Measurements from ENCODE around the gene DLX6. TPM values are rescaled to one million over a fixed set of nuclear protein-coding genes. Genes with fewer than 3 reads are reported as not detected.
"Not testable (repeated sequence)": the region's sequence is repeated elsewhere in the genome, so short reads cannot be mapped to it uniquely, and the experiment has no call there.

DLX6 gene
- polyA plus RNA-seq, 3 donors, result not detected

DNA sequence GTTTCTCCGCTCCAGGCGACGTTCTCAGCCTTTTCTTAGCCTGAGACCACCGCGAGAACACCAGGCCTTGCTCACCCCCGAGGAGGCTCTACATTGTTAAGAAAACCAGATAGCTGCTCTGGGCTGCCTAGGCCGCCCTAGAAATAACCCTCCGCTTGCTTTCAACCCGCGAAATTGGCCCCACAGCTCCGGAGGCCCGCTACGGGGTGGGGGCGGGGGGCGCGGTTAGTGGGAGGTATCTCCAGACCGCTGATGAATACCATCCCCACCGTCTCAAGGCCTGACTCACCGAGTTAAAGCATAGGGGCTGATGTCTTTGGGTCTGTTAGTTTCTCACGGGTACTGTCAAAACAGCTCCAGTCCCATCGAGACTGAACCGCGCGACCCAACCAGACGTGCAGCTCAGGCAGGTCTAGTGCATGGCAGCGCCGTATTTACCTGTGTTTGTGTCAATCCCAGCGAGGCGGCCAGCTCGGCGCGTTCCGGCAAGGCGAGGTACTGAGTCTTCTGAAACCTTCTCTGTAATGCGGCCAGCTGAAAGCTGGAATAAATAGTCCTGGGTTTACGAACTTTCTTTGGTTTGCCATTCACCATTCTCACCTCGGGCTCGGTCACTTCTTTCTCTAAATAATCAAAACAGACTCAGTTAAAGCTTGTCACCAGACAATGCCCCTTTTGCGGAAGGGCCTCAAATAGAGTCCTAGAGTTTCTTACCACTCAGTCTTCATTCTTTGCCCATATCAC is 16.6 kb downstream of the DLX6 start:
- DNase-seq (ENCODE audit: low read depth in 3 of 3, low spot score in 2 of 3), result no peak

DNA sequence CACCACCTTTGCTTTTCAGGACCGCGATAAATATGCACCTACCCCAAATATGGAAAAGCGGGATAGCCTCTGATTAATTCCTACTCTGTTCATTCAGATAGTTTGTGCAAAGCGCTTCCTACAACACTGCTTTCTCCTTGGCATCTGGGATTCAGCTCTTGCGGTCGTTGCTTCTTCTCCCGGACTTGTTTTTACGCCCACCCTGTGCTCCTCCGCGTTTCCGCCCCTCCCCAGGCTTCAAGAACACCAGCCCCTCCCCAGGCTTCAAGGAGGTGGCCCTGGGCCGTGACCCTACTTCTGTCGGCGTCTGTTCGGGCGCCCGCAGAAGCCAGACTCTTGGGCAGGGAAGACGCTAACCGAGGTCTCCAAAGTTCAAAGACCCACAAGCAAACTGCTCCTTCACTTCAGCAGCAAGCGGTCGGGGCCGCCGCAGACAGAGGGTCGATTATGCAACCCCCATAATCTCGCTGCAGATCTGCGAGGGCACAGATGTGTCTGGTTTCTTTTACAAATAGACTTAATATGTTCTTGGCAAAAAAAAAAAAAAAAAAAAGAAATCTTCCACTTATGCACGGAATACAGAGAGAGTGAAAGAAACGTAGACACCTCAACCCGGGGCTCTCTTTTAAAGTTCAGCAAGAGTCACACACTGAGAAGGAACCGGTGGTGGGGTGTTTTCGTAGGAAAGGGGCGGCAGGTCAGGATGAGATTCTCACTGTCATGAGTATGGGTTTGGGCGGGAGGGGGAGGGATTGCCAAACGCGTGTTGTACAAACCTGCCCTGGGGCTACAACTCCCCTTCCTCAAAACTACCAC is 17.3 kb downstream of the DLX6 start:
- DNase-seq (ENCODE audit: low read depth in 3 of 3, low spot score in 2 of 3), result no peak

DNA sequence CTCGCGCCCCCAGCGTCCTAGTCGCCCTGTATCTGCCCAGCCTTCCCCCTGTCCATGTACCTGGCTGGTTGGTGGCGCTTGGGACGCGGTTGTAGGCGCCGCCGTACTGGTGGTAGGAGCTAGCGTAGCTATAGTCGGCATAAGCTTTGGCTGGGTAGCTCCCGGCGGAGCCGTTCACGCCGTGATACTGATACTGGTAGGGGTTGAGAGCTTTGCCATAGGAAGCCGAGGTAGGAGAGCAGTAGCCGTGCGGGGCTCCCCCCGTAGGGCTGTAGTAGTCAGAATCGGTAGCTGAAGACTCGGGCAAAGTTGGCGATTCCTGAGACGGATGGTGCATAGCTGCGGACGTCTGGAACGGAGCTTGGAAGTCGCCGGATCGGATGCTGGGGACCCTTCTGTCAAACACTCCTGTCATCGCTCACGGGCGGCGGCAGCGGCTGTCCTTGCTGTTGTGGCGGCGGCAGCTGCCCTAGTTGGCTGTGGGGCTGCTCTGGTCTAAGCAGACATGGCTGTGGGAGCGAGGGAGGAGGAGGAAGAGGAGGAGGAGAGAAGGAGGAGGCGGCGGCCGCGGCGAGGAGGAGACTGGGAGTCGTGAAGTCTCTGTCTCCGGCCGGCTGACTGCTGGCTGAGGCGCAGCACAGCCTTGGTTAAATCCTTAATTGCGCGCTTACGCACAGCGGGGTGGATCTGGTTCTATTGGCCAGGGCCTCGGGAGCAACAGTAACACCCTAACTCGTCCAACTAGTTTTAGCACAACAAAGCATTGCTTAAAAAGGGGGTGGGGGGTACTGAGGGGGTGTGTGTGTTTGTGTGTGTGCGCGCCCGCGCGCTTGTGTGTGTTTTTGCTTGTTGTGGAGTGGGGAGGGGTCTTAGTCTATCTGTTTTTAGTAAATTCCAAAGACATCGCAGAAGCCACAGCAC is 19.1 kb downstream of the DLX6 start, which contains the start of gene DLX5:
Gene DLX5, minus strand, starts transcription at position 623 of the 921 bp plus-strand sequence. Its CDS starts 208 bp downstream, at position 415.
- DNase-seq (ENCODE audit: low read depth in 3 of 3, low spot score in 2 of 3), result no peak

DNA sequence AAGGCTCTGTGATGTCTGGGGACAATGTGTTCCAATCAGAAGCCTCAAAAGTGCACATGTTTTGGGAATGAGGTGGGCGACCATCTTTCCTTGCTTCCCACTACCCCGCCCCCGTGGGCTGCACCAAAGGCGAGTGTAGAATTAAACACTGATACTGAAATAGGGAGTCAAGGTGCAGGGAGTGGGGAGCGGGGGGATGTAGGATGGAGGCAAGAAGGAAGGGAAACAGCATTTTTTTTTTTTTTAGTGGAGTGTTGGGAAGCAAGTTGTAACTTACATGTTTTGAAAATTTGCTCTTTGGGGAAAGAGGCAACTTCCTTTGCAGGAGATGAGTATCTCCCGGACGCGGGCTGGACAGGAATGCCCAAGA is 19.8 kb downstream of the DLX6 start:
- DNase-seq (ENCODE audit: low read depth in 3 of 3, low spot score in 2 of 3), result no peak

DNA sequence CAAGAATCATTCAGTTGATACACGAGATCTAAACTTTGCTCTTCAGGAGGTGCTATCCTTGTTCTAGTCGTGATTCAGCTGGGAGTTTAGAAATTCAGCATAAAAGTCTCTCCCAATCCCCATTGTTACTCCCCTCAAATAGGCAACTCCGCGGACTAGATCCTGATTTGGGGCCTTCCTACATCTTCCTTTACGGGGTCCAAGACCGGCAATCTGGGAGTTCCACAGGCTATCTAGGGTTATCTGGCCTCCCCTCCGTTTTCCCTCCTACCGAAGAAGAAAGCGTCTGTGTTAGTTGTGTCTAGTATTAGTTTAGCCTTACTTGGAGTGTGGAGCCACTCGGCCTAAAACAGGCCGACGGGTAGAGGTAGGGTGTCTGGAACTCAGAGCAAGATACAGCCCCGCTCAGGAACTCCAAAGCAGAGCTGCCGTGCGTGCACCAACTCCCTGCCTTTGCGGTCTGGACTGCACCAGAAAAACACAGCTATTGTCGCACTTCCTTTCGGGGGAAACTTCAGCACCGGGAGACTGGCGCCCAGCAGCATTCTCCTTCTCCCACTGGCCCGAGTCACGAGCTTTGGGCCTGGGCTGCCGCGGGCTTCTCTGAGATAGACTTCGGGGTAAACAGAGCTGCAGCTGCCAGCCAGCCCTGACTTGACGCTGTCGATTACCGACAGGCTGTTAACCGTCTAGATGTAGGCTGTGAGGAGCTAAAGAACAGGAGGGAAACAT is 20.8 kb downstream of the DLX6 start:
- DNase-seq (ENCODE audit: low read depth in 3 of 3, low spot score in 2 of 3), result no peak

DNA sequence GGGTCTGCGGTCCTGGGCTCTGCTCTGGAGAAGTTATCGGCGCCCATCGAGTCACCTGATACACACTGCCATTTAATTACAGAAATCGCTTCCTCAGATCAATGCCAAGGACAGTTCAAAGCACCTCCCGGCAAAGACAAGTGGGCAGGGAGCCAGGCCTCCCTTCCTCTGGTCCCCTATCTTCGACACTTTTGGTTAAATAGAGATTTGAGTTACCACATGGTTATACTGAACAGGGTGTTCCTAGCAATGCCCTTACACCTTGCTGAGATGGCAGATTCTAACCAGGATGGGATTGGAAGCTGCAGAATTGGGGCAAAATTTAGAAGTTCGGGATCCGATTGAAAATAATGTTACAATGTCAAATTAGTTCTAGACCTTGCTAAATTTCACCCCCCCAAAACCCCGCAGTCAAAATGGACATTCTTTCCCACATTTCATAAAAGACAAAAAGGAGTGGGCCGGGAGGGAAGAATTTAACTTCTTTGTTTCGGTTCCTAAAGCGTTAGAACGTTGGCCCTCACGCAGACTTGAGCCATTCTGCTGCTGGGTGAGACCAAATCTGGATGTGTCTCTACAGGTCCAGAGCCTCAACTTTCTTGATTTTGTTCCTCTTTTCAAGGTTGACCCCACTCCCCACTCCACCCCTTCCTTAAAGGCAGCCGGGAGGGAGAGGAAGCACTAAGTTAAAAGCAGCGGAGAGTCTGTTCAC is 21.5 kb downstream of the DLX6 start:
- DNase-seq (ENCODE audit: low read depth in 3 of 3, low spot score in 2 of 3), result no peak

DNA sequence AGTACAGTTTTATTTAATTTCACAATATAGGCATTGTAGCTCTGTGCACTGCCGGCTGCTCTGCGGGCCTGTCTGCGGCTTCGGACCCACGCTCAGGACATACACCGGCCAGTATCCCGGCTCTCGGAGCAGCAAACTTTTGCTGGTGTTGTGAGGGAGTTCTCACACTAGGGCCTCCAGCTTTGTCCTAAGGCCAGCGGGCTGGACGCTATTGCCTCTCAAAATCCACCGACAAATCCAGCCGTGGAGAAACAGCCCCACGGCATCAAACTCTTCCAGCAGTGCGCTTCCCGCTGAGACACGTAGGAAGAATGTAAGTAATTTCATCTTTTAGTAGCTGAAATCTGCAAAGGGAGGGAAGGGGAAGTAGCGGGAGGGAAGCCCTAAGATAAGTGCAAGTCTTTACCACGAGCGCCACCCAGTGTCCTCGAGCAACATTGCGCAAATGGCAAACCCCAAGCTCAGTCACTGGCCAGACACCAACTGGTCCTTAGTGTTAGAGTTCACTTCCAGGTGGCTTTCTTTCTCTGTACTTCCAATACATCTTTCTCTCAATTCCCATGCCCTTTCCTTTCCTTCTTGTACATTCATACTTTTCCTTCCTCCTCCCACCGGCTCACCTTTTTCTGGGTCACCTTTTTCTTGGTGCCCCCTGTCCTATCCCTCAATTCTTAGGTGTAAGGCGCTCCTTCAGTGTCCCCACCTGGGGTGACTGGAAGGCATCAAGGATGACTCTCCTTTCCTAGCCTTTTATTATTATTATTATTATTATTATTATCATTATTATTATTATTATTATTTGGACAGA is 22.3 kb downstream of the DLX6 start:
- DNase-seq (ENCODE audit: low read depth in 3 of 3, low spot score in 2 of 3), result peak in 2 of 3 donors; percentile 54 to 67

DNA sequence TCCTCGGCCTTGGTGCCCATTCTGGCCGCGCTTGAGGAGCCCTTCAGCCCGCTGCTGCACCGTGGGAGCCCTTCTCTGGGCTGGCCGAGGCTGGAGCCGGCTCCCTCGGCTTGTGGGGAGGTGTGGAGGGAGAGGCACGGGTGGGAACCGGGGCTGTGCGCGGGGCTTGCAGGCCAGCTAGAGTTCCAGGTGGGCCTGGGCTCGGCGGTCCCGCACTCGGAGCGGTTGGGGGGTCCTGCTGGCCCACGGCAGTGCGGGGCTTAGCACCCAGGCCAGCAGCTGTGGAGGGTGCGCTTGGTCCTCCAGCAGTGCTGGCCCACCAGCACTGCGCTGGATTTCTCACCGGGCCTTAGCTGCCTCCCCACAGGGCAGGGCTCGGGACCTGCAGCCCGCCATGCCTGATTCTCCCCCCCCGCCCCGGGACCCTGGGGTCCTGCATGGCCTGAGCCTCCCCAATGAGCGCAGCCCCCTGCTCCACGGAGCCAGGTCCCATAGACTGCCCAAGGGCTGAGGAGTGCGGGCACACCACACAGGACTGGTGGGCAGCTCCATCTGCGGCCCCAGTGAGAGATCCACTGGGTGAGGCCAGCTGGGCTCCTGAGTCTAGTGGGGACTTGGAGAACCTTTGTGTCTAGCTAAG is 29.0 kb downstream of the DLX6 start:
- not testable (repeated sequence) for DNase-seq (ENCODE audit: low read depth in 3 of 3, low spot score in 2 of 3)

DNA sequence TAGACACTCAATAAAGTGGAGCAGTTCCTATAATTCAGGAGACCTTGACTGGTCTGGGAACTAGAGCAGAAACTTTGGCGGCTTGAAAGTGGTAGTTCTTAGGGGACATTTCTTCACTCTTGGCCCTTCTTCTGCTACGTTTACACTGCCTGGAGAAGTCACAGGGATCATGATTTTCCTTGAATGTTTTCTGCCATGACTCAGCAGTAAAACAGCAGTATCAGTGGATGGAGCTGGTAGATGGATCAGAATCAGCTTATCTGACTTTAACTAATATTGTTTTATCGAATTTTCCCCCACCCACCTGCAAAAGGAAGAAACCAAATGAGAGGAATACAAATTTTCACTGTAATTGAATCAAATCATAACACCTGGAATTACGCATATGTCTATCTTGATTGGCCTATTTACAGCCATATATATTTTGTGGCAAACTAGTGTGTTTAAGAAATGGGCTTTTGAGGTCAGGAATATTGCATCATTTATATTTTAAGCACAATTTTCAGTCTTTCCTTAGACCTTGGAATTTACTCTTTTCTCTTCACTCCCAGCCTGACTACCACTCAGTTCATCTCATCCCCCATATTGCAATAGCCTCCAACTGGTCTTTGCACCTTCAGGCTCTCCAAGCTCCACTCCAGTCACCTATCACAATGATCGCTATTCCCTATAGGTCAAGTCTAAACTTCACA is 34.2 kb downstream of the DLX6 start:
- DNase-seq (ENCODE audit: low read depth in 3 of 3, low spot score in 2 of 3), result no peak

DNA sequence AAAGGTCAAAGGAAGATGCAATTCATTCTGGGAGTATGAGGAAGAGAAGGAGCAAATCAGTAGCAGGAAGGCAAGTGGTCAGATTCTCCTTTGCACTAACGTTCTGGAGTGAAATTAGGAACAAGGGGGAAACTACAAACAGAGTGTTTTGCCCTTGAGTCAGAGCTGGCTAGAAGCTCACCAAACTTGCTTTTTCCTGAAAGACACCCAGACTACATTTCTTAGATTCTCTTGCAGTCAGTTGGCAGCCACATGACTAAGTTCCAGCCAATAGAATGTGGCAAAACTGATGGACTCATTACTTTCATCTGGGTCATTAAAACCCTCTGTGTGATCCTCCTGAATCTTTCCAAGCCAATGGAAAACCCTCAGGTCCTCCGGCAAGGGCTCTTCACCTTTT is 37.9 kb downstream of the DLX6 start:
- DNase-seq (ENCODE audit: low read depth in 3 of 3, low spot score in 2 of 3), result no peak

Other genes with a start within 250 kb of the DLX6 start
- gene DLX5, start 19.3 kb downstream of the DLX6 start, polyA plus RNA-seq (ENCODE audit: insufficient read length in 3 of 3), result under 1 TPM in 2 of 3 donors, not detected in 1; 0.08 to 0.15 TPM
- 10 to 100 TPM; 46.0 to 52.5 (median 50.7) TPM for gene SDHAF3, start 112.1 kb downstream of the DLX6 start, polyA plus RNA-seq (ENCODE audit: insufficient read length in 3 of 3)